ENCODE data around the gene ZMYND15.

The ZMYND15 gene

DNA sequence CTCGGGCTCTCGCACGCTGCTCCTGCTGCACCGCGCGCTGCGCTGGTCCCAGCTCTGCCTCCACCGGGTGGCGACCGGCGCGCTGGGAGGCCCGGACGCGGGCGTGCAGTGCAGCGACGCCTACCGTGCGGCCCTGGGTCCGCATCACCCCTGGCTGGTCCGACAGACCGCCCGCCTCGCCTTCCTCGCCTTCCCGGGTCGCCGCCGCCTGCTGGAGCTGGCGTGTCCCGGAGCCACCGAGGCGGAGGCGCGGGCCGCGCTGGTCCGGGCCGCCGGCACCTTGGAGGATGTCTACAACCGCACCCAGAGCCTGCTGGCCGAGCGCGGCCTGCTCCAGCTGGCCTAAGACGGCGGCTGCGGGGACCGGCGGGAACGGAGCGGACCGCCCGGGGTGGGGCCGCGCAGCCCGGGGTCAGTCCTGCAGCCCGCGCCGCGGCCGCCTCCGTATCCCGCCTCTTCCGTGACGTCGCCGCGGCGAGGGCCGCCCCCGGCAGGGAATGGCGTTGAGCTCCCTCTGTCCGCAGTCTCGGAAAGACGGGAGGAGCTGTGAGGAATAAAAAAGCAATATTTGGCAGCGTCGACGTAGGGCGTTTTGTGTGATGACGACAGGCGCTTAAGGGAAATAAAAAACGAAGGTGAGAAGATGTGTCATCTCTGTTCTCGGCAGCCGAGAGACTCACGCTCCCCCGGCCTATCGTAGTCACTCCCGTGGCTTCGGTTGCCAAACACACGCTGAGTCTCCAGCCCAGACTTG is 50.5 kb downstream of the ZMYND15 start:
- peak overlapping the region; percentile 65 for H3K4me3 ChIP-seq (replicated peaks; ENCODE audit: low read depth, low read length)
- peak; percentile 35 for TF ChIP-seq CTCF (IDR thresholded peaks at IDR 0.05; ENCODE audit: low read length, missing control alignments)
- DNase-seq (ENCODE audit: low read depth) = peak; percentile 91

DNA sequence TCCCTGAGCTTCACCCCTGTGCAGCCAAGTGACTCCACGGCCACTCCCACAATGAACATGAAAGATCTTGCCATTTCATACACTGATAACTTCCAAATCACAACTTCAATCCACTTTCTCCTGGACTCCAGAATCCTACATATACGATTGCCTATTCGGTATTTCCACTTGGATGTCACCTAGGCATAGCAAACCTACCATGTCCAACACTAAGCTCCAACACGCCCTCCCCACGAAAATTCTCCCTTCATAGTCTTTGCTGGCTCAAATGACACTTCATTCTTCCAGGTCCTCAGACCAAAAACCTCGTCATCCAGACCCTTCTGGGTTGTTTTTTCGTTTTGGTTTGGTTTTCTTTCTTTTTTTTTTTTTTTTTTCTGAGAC is 51.1 kb downstream of the ZMYND15 start:
- H3K4me3 ChIP-seq (replicated peaks; ENCODE audit: low read depth, low read length) = peak overlapping the region; percentile 65
- TF ChIP-seq CTCF (IDR thresholded peaks at IDR 0.05; ENCODE audit: low read length, missing control alignments) = no peak
- no peak for DNase-seq (ENCODE audit: low read depth)

DNA sequence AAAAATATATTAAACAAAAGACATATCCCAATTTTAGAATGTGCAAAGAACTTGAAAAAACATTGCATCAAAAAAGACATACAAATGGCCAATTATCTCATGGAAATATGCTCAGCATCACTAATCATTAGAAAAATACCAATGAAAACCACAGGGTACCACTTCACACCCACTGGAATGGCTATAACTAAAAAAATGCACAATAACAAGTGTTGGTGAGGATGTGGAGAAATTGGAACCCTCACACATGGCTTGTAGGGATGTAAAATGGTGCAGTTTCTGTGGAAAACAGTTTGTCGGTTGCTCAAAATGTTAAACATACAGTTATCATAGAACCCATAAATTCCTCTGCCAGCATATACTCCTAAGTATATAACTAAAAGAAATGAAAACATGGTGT is 55.5 kb downstream of the ZMYND15 start:
- DNase-seq (ENCODE audit: low read depth) = no peak
- no peak overlapping the region for H3K4me3 ChIP-seq (replicated peaks; ENCODE audit: low read depth, low read length)
- no peak for TF ChIP-seq CTCF (IDR thresholded peaks at IDR 0.05; ENCODE audit: low read length, missing control alignments)

All from fibroblast of pulmonary artery (primary cell).